PFSK-1 (cell line): ENCODE measurements around the gene CCT3.

Experiments used
- FOXP2 ChIP-seq: optimal IDR thresholded peaks from 2 replicates; pipeline ENCODE3; 2011; ENCODE audit warnings: borderline replicate concordance, control low read depth, inconsistent platforms; ENCODE audit not compliant: insufficient read depth; ENCODE audit errors: extremely low read length, extremely low read depth
- POLR2AphosphoS5 ChIP-seq: IDR thresholded peaks from 2 replicates; pipeline ENCODE4 v1.6.1; 2012; ENCODE audit warnings: low read depth, mild to moderate bottlenecking, control low read depth, low read length, moderate library complexity
- REST ChIP-seq, 2 experiments: IDR thresholded peaks; 2 replicates each; pipeline versions ENCODE4 v1.6.1 to v1.8.0; 2011 to 2012; ENCODE audit warnings: low read depth in 2 of 2, low read length in 2 of 2, control low read depth in 1 of 2, inconsistent platforms in 1 of 2, mild to moderate bottlenecking in 1 of 2, moderate library complexity in 1 of 2; ENCODE audit not compliant: insufficient read depth in 1 of 2
- SIN3A ChIP-seq: IDR thresholded peaks from 2 replicates; pipeline ENCODE4 v1.6.1; 2012; ENCODE audit warnings: mild to moderate bottlenecking, low read length, moderate library complexity, borderline replicate concordance; ENCODE audit not compliant: insufficient read depth
- TAF1 ChIP-seq: IDR thresholded peaks from 2 replicates; pipeline ENCODE4 v1.6.1; 2012; ENCODE audit warnings: low read length, control low read depth, borderline replicate concordance; ENCODE audit not compliant: insufficient read depth

Gene CCT3

GRCh38 chr1:156268336-156268735 lies 69.8 kb downstream of the CCT3 start:
- TF ChIP-seq SIN3A (no peak), TAF1 (no peak), POLR2AphosphoS5 (no peak), FOXP2 (no peak)

GRCh38 chr1:156266051-156266450 lies 72.0 kb downstream of the CCT3 start:
- no peak for TF ChIP-seq SIN3A
- TF ChIP-seq REST (IDR thresholded peaks at IDR 0.05; ENCODE audit: insufficient read depth in 1 of 2, low read depth in 2 of 2, low read length in 2 of 2): no peak
- no peak for TF ChIP-seq TAF1
- no peak for TF ChIP-seq FOXP2
- TF ChIP-seq POLR2AphosphoS5: no peak

- TF ChIP-seq POLR2AphosphoS5 (no peak), FOXP2 (no peak), REST (IDR thresholded peaks at IDR 0.05; ENCODE audit: insufficient read depth in 1 of 2, low read depth in 2 of 2, low read length in 2 of 2) (no peak), TAF1 (no peak), SIN3A (no peak)
These were observed 74.8 kb downstream of the CCT3 start for GRCh38 chr1:156263288-156263655.

GRCh38 chr1:156262461-156263287 lies 75.4 kb downstream of the CCT3 start:
- TF ChIP-seq FOXP2: no peak
- no peak for TF ChIP-seq TAF1
- no peak for TF ChIP-seq REST (IDR thresholded peaks at IDR 0.05; ENCODE audit: insufficient read depth in 1 of 2, low read depth in 2 of 2, low read length in 2 of 2)
- TF ChIP-seq SIN3A: no peak
- no peak for TF ChIP-seq POLR2AphosphoS5

GRCh38 chr1:156260896-156261295 lies 77.2 kb downstream of the CCT3 start:
- TF ChIP-seq REST (IDR thresholded peaks at IDR 0.05; ENCODE audit: insufficient read depth in 1 of 2, low read depth in 2 of 2, low read length in 2 of 2) (no peak), POLR2AphosphoS5 (no peak), TAF1 (no peak), FOXP2 (no peak), SIN3A (no peak)
